ENCODE measurements around the gene SLX4IP. TPM values are rescaled to one million over a fixed set of nuclear protein-coding genes. Genes with fewer than 3 reads are reported as not detected.

Gene SLX4IP
- total and polyA plus RNA-seq, 7 donors, result 0.20 to 1.9 (median 0.86) TPM

DNA sequence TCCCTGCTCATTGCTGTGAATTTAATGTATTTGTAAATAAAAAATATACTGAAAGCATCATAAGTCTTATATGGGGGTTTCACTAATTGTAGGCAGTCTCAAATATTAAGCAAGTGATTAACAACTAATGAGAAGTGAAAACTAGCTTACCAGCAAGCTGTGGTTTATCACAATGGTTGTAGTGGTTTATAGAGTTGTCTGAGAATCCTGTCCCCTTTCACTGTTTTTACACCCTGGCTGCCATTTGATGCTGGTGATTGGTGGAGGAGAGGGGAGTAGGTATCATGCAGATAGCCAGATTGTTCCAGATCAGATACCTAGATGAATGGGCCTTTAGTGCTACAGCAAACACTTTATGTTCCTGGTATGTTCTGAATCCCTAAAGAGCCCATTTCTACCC is 7.1 kb upstream of the SLX4IP start:
- Histone ChIP-seq H3K9me3 (no peaks in the 10 kb centered on the region), H3K27ac (no peak overlapping the region), H3K36me3 (ENCODE audit: insufficient read depth in 1 of 2, low read depth in 1 of 2) (peaks cover 3 to 5% of the 10 kb centered on the region in 2 donors), H3K4me1 (peaks cover 45% of the 10 kb centered on the region), H3K4me3 (no peak overlapping the region), H3K27me3 (ENCODE audit: insufficient read depth in 3 of 3, low read length in 2 of 3) (no peaks in the 10 kb centered on the region)
- TF ChIP-seq, protein P1, sequence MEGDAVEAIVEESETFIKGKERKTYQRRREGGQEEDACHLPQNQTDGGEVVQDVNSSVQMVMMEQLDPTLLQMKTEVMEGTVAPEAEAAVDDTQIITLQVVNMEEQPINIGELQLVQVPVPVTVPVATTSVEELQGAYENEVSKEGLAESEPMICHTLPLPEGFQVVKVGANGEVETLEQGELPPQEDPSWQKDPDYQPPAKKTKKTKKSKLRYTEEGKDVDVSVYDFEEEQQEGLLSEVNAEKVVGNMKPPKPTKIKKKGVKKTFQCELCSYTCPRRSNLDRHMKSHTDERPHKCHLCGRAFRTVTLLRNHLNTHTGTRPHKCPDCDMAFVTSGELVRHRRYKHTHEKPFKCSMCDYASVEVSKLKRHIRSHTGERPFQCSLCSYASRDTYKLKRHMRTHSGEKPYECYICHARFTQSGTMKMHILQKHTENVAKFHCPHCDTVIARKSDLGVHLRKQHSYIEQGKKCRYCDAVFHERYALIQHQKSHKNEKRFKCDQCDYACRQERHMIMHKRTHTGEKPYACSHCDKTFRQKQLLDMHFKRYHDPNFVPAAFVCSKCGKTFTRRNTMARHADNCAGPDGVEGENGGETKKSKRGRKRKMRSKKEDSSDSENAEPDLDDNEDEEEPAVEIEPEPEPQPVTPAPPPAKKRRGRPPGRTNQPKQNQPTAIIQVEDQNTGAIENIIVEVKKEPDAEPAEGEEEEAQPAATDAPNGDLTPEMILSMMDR (IDR thresholded peaks at IDR 0.05), result no peak
- ATAC-seq (no peak), DNase-seq (no peak)
- intact Hi-C loops (cut with DNase I), result loop anchor here in 1 of 2 donors (5.0 to 10.0 kb wide), 3 partner anchors 111 to 451 kb away; no protein-coding TSS in a partner anchor

DNA sequence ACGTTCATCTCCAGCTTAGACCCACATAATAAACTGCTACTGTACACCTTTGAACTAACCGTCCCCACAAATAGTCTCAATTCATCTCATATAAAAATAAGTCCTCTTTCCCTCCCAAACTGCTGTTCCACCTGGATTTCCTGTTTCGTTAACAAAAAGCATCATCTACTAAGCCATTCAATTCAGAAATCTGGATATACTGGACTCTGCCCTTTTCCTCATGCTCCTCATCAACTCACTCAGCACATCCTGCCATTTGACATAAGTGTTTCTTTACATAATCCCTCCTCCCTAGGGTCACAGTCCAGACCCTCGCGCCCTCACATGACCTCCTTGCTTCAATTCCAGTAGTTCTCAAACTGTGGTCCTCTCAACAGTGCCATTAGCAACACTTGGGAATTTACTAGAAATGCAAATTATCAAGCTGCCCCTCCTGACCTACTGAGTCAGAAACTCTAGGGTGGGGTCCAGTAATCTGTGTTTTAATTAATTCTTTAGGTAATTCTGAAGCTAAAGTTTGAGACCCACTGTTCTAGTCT is 5.6 kb upstream of the SLX4IP start:
- no peak overlapping the region for H3K4me3 ChIP-seq
- TF ChIP-seq, protein P1 (IDR thresholded peaks at IDR 0.05), result no peak
- peaks cover 3 to 5% of the 10 kb centered on the region in 2 donors for H3K36me3 ChIP-seq (ENCODE audit: insufficient read depth in 1 of 2, low read depth in 1 of 2)
- H3K27me3 ChIP-seq (ENCODE audit: insufficient read depth in 3 of 3, low read length in 2 of 3), result no peaks in the 10 kb centered on the region
- no peaks in the 10 kb centered on the region for H3K9me3 ChIP-seq
- intact Hi-C loops (cut with DNase I), result loop anchor here in 1 of 2 donors (5.0 to 10.0 kb wide), 3 partner anchors 112 to 452 kb away; no protein-coding TSS in a partner anchor
- no peak for DNase-seq
- peaks cover 48% of the 10 kb centered on the region for H3K4me1 ChIP-seq
- H3K27ac ChIP-seq, result no peak overlapping the region
- 77 to 84% (median 83%) methylated on average over 5 of the region's 5 CpGs for WGBS, 3 donors
- ATAC-seq, result no peak

DNA sequence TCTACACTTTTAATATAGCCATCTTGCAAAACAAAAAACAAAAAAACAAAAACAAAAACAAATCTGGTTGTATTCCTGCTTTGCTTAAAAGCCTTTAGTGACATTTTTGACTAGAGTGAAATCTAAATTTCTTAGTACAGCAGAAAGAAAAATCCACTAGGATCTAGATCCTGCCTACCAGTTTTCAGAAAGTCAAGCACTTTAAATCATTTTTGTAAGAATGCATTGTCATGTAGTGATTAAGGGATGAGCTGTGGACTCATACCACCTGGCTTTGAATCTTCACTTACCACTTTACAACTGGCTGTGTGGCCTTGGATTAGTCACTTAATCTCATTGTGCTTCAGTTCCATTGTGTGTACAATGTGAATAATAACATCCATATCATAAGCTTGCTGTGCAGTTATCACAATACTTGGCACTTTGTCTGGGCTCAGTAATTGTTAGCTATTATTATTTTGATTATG is 5.1 kb upstream of the SLX4IP start:
- Histone ChIP-seq H3K27ac (no peak overlapping the region), H3K27me3 (ENCODE audit: insufficient read depth in 3 of 3, low read length in 2 of 3) (no peaks in the 10 kb centered on the region), H3K4me1 (peaks cover 48% of the 10 kb centered on the region), H3K4me3 (no peak overlapping the region), H3K36me3 (ENCODE audit: insufficient read depth in 1 of 2, low read depth in 1 of 2) (peaks cover 3 to 5% of the 10 kb centered on the region in 2 donors), H3K9me3 (no peaks in the 10 kb centered on the region)
- ATAC-seq (no peak), DNase-seq (no peak)
- TF ChIP-seq, protein P1 (IDR thresholded peaks at IDR 0.05), result no peak
- intact Hi-C loops (cut with DNase I), result loop anchor here (5.0 to 10.0 kb wide), 4 partner anchors 113 to 453 kb away; partner anchors contain the start of gene ANKEF1 (in 1 of the 2)

DNA sequence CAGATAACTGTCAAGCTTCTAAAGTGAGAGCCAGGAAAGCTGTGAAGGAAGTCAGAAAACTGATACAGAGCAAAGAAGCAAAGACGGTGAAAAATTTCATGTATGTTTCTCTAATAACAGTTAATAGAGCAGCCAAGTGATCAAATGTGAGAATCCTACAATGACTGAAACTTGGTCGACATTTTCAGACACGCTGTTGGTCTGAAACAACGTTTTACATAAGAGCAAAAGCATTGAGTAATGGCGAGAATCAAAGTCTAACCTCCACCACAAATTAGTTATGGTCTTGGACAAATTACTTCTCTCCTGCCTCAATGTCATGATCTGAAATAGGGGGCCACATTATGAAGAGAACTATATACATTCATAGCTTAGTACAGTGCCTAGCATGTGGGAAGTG is 4.4 kb upstream of the SLX4IP start:
- Histone ChIP-seq H3K36me3 (ENCODE audit: insufficient read depth in 1 of 2, low read depth in 1 of 2) (peaks cover 3 to 5% of the 10 kb centered on the region in 2 donors), H3K4me1 (peaks cover 48% of the 10 kb centered on the region), H3K27ac (no peak overlapping the region), H3K27me3 (ENCODE audit: insufficient read depth in 3 of 3, low read length in 2 of 3) (no peaks in the 10 kb centered on the region), H3K9me3 (no peaks in the 10 kb centered on the region), H3K4me3 (no peak overlapping the region)
- TF ChIP-seq, protein P1 (IDR thresholded peaks at IDR 0.05), result no peak
- ATAC-seq (no peak), DNase-seq (no peak)
- intact Hi-C loops (cut with DNase I), result loop anchor here in 1 of 2 donors (10.0 kb wide), 1 partner anchor 396 kb away; the partner anchor contains the start of gene ANKEF1
- 63 to 84% (median 76%) methylated on average over 5 of the region's 5 CpGs for WGBS, 3 donors
